Gastrocnemius medialis (tissue), 4 donors: ENCODE results near the gene GNG7.

ENCODE experiments used
- POLR2A ChIP-seq, 2 donors: fragments of 450-650 bp; IDR thresholded peaks; one replicate each; pipeline ENCODE4 v1.6.1; 2017; ENCODE audit warnings: antibody characterized with exemption in 2 of 2, mild to moderate bottlenecking in 2 of 2, moderate library complexity in 2 of 2
- TF ChIP-seq, protein P1 (sequence below), 5 experiments: fragments of 450-650 bp in 3 of 5; fragments of 200-600 bp in 2 of 5; sonication (generic) in 2 of 5; IDR thresholded peaks in 4 of 5; conservative IDR thresholded peaks in 1 of 5; 1 replicate in 4 of 5; 2 replicates in 1 of 5; pipeline ENCODE4 v1.5.1; 2016 to 2019; ENCODE audit warnings: antibody characterized with exemption in 5 of 5, mild to moderate bottlenecking in 3 of 5, moderate library complexity in 3 of 5

GRCh38 chr19:2528675-2529101 lies 173.8 kb downstream of the GNG7 start:
- TF ChIP-seq, protein P1, sequence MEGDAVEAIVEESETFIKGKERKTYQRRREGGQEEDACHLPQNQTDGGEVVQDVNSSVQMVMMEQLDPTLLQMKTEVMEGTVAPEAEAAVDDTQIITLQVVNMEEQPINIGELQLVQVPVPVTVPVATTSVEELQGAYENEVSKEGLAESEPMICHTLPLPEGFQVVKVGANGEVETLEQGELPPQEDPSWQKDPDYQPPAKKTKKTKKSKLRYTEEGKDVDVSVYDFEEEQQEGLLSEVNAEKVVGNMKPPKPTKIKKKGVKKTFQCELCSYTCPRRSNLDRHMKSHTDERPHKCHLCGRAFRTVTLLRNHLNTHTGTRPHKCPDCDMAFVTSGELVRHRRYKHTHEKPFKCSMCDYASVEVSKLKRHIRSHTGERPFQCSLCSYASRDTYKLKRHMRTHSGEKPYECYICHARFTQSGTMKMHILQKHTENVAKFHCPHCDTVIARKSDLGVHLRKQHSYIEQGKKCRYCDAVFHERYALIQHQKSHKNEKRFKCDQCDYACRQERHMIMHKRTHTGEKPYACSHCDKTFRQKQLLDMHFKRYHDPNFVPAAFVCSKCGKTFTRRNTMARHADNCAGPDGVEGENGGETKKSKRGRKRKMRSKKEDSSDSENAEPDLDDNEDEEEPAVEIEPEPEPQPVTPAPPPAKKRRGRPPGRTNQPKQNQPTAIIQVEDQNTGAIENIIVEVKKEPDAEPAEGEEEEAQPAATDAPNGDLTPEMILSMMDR (IDR thresholded peaks at IDR 0.05 in 4 of 5, conservative IDR thresholded peaks at IDR 0.05 in 1 of 5), result no peak
- TF ChIP-seq POLR2A (IDR thresholded peaks at IDR 0.05), result no peak
